Endothelial cell of umbilical vein (primary cell): Measurements from ENCODE around the gene DUSP10. TPM values are rescaled to one million over a fixed set of nuclear protein-coding genes. Genes with fewer than 3 reads are reported as not detected.

ENCODE experiments used
- BruUV-seq: library from RNA; stranded (reverse); fragments of 400-500 nt; replicated peaks from 2 replicates; lab custom pipeline; 2021; lab: Mats Ljungman, UMichigan
- CTCF ChIA-PET: fragments of 300-600, 350-600 bp; sonication (Branson Sonifier 250); formaldehyde crosslinking; loops from one replicate; lab custom pipeline; 2021; ENCODE audit warnings: antibody characterized with exemption, inconsistent platforms; lab: Charles Lee
- POLR2A ChIA-PET: fragments of 300-600, 350-600 bp; sonication (Branson Sonifier 250); formaldehyde crosslinking; loops from one replicate; lab custom pipeline; 2021; ENCODE audit warnings: antibody characterized with exemption, inconsistent platforms; lab: Charles Lee
- DNase-seq: peaks from one replicate; pipeline ENCODE4 v3.0.0-alpha.2; 2011; ENCODE audit warnings: low read depth, low spot score
- FAIRE-seq: peaks from 2 replicates; lab custom pipeline; 2011; peaks lifted over from hg19 to GRCh38; lab: Jason Lieb, UNC
- H2AFZ ChIP-seq: 2 replicates; pipeline ENCODE4 v1.6.0; 2012; ENCODE audit warnings: low read depth, low read length, control low read depth, inconsistent platforms
- H3K27ac ChIP-seq: 2 replicates; pipeline ENCODE4 v1.5.1; 2011; ENCODE audit warnings: low read depth, mild to moderate bottlenecking, control low read depth, low read length, moderate library complexity; ENCODE audit not compliant: insufficient read depth
- H3K27me3 ChIP-seq, 2 experiments: 2 replicates each; pipeline versions ENCODE4 v1.6.0 to v1.6.1; 2011; ENCODE audit warnings: low read length in 2 of 2, mixed read lengths in 1 of 2; ENCODE audit not compliant: control insufficient read depth in 2 of 2, insufficient read depth in 2 of 2
- H3K36me3 ChIP-seq, 2 experiments: 2 replicates in 1 of 2; 3 replicates in 1 of 2; pipeline ENCODE4 v1.5.1; 2011; ENCODE audit warnings: low read length in 2 of 2, mild to moderate bottlenecking in 1 of 2, moderate library complexity in 1 of 2; ENCODE audit not compliant: control insufficient read depth in 2 of 2, insufficient read depth in 2 of 2; ENCODE audit errors: extremely low read depth in 1 of 2
- H3K4me1 ChIP-seq: 3 replicates; pipeline ENCODE4 v1.5.1; 2011; ENCODE audit warnings: mild to moderate bottlenecking, low read length; ENCODE audit not compliant: control insufficient read depth, insufficient read depth; ENCODE audit errors: extremely low read depth
- H3K4me2 ChIP-seq: 2 replicates; pipeline ENCODE4 v1.6.1; 2011; ENCODE audit warnings: low read length, control low read depth, mixed read lengths; ENCODE audit not compliant: insufficient read depth
- H3K4me3 ChIP-seq, 3 experiments: fragments of 200-600 bp in 1 of 3; sonication (generic), shearing (Covaris generic) in 1 of 3; replicated peaks in 1 of 3; 2 replicates each; pipeline ENCODE4 v1.5.1; 2011 to 2016; ENCODE audit warnings: control low read depth in 3 of 3, low read length in 3 of 3, mild to moderate bottlenecking in 2 of 3, inconsistent platforms in 1 of 3, low read depth in 1 of 3, moderate library complexity in 1 of 3; ENCODE audit not compliant: insufficient read depth in 1 of 3
- H3K79me2 ChIP-seq: 2 replicates; pipeline ENCODE4 v1.6.0; 2012; ENCODE audit warnings: low read length, inconsistent platforms; ENCODE audit not compliant: control insufficient read depth, insufficient read depth
- H3K9ac ChIP-seq: replicated peaks from 2 replicates; pipeline ENCODE3; 2011; ENCODE audit warnings: low read length, control low read depth; ENCODE audit not compliant: insufficient read depth; ENCODE audit errors: extremely low read depth
- H3K9me1 ChIP-seq: replicated peaks from 3 replicates; pipeline ENCODE4 v1.6.0; 2011; ENCODE audit warnings: mild to moderate bottlenecking, low read length; ENCODE audit not compliant: control insufficient read depth, insufficient read depth; ENCODE audit errors: extremely low read depth
- H3K9me3 ChIP-seq: replicated peaks from 2 replicates; pipeline ENCODE4 v1.5.1; 2012; ENCODE audit warnings: low read length, inconsistent platforms; ENCODE audit not compliant: control insufficient read depth, insufficient read depth
- H4K20me1 ChIP-seq: replicated peaks from 2 replicates; pipeline ENCODE3; 2011; ENCODE audit warnings: mild to moderate bottlenecking, low read length; ENCODE audit not compliant: control insufficient read depth, insufficient read depth; ENCODE audit errors: extremely low read depth
- EZH2 ChIP-seq: IDR thresholded peaks from 2 replicates; pipeline ENCODE4 v1.6.1; 2012; ENCODE audit warnings: borderline replicate concordance, low read depth, mild to moderate bottlenecking, moderate library complexity, low read length, inconsistent platforms; ENCODE audit not compliant: severe bottlenecking
- FOS ChIP-seq: IDR thresholded peaks from 2 replicates; pipeline ENCODE4 v1.6.1; 2011; ENCODE audit warnings: mild to moderate bottlenecking, low read length, moderate library complexity, borderline replicate concordance; ENCODE audit not compliant: insufficient read depth
- GATA2 ChIP-seq: IDR thresholded peaks from 2 replicates; pipeline ENCODE4 v1.7.0; 2011; ENCODE audit warnings: low read depth, mild to moderate bottlenecking, moderate library complexity, mixed read lengths, low read length; ENCODE audit not compliant: insufficient read length, insufficient read depth
- JUN ChIP-seq: IDR thresholded peaks from 2 replicates; pipeline ENCODE4 v1.6.1; 2011; ENCODE audit warnings: borderline replicate concordance, low read depth; ENCODE audit not compliant: insufficient read length, insufficient read depth
- MYC ChIP-seq: IDR thresholded peaks from one replicate; pipeline ENCODE4 v1.6.1; 2011; ENCODE audit warnings: mild to moderate bottlenecking, low read depth, low read length
- POLR2A ChIP-seq: IDR thresholded peaks from 2 replicates; pipeline ENCODE4 v1.6.1; 2012; ENCODE audit warnings: low read depth, mild to moderate bottlenecking, control low read depth, low read length
- POLR2AphosphoS5 ChIP-seq: IDR thresholded peaks from 2 replicates; pipeline ENCODE4 v1.6.1; 2012; ENCODE audit warnings: low read depth, mild to moderate bottlenecking, control low read depth, low read length, moderate library complexity; ENCODE audit not compliant: insufficient read depth
- dilution Hi-C: fragments of 300-500 bp; cut with MboI; formaldehyde crosslinking; loops from one replicate; pipeline ENCODE4 v1.15.0; 2019; ENCODE audit warnings: low sequenced_read_pairs; ENCODE audit not compliant: extremely low pct_ligation_motif_present
- intact Hi-C: fragments of 100-400 bp; cut with micrococcal nuclease; formaldehyde crosslinking; loops from one replicate; pipeline ENCODE4 v1.10.0; 2022
- polyA plus RNA-seq, 4 experiments: library from polyadenylated mRNA; depleted of rRNA in 3 of 4; stranded (reverse) in 3 of 4; unstranded in 1 of 4; fragments of >200 nt; gene quantifications; 2 replicates each; pipeline versions ENCODE4 v1.2.1 to v1.2.3, GENCODE V29; 2011 to 2012; ENCODE audit warnings: missing spikeins in 1 of 4
- total RNA-seq: library from RNA; stranded (reverse); gene quantifications from 2 replicates; pipeline ENCODE4 v1.2.3, GENCODE V29; 2021
- TF ChIP-seq, protein P1 (sequence below): IDR thresholded peaks from 2 replicates; pipeline ENCODE4 v1.6.1; 2011; ENCODE audit not compliant: insufficient read depth, insufficient read length
- TF ChIP-seq, protein P2 (sequence below), 2 donors: IDR thresholded peaks; 1 replicate in 1 of 2; 2 replicates in 1 of 2; pipeline ENCODE4 v1.5.1; 2011; ENCODE audit warnings: low read length in 2 of 2, mild to moderate bottlenecking in 2 of 2, moderate library complexity in 2 of 2, control low read depth in 1 of 2, inconsistent platforms in 1 of 2, low read depth in 1 of 2; ENCODE audit not compliant: insufficient read depth in 1 of 2; ENCODE audit errors: extremely low read depth in 1 of 2

Gene DUSP10
- total and polyA plus RNA-seq, 2 donors (not counting 3 experiments of a cell fraction or from before 2014, with no cell fraction given) = 1.6 to 1.9 TPM

DNA sequence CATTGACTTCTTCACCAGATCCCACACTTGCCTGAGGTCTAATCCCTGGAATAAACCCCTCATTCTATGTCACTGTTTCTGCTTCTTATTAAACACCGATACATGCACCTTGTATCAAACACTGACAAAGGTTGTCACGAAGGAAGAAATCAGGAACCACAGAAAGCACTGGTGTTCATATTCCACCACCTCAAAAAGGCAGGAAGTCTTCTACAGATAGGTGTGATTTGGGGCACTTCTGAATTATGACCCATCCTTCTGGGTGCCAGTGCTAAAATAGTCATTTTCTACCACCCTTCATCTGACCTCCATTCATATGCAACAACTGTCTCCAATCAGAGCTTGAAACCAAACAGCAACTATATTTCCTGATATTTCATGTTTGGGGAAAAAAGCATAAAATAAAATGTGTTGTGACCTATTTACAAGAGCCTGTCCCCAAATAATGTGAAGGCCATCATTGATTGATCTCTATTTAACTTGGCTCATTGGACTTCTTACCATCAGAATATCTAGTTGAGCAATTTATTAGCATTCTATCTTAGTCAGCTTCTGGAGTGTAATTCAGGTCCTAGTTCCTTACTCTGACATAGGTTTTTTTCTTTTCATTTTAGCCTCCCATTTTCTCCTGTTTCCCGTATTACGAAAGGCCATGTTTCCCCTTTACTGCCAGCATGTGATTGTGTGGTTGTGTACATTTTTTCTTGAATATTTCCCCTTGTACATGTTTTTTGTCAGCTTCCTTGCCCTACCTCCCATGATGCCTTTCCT lies 43.1 kb downstream of the DUSP10 start:
- no peaks in the 10 kb centered on the region for H3K9me3 ChIP-seq
- DNase-seq (no peak), FAIRE-seq (no peak)
- no peaks in the 10 kb centered on the region for H4K20me1 ChIP-seq
- no peak overlapping the region for H3K4me2 ChIP-seq
- H3K9ac ChIP-seq = no peak overlapping the region
- ChIA-PET CTCF (interaction anchor here (1.1 to 1.2 kb wide), 3 partner anchors 8 to 47 kb away, joined by 4 read pairs; no protein-coding TSS in a partner anchor), POLR2A (no interaction called here)
- intact Hi-C loops = no loop called here
- no peaks in the 10 kb centered on the region for H3K4me1 ChIP-seq
- no peak overlapping the region for H3K27ac ChIP-seq
- BruUV-seq = no TSS peak
- H3K4me3 ChIP-seq = no peak overlapping the region
- no peak overlapping the region for H2AFZ ChIP-seq
- no peaks in the 10 kb centered on the region for H3K79me2 ChIP-seq
- no peaks in the 10 kb centered on the region for H3K36me3 ChIP-seq
- no peak for TF ChIP-seq JUN
- TF ChIP-seq, protein P1, sequence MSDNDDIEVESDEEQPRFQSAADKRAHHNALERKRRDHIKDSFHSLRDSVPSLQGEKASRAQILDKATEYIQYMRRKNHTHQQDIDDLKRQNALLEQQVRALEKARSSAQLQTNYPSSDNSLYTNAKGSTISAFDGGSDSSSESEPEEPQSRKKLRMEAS = no peak
- TF ChIP-seq POLR2AphosphoS5 = no peak
- TF ChIP-seq POLR2A = no peak
- TF ChIP-seq FOS = no peak
- no peak for TF ChIP-seq MYC
- no peak for TF ChIP-seq EZH2
- TF ChIP-seq, protein P2, sequence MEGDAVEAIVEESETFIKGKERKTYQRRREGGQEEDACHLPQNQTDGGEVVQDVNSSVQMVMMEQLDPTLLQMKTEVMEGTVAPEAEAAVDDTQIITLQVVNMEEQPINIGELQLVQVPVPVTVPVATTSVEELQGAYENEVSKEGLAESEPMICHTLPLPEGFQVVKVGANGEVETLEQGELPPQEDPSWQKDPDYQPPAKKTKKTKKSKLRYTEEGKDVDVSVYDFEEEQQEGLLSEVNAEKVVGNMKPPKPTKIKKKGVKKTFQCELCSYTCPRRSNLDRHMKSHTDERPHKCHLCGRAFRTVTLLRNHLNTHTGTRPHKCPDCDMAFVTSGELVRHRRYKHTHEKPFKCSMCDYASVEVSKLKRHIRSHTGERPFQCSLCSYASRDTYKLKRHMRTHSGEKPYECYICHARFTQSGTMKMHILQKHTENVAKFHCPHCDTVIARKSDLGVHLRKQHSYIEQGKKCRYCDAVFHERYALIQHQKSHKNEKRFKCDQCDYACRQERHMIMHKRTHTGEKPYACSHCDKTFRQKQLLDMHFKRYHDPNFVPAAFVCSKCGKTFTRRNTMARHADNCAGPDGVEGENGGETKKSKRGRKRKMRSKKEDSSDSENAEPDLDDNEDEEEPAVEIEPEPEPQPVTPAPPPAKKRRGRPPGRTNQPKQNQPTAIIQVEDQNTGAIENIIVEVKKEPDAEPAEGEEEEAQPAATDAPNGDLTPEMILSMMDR (IDR thresholded peaks at IDR 0.05; ENCODE audit: extremely low read depth in 1 of 2, insufficient read depth in 1 of 2, low read depth in 1 of 2, low read length in 2 of 2) = no peak
- no peak for TF ChIP-seq GATA2
- dilution Hi-C loops = no loop called here
- no peaks in the 10 kb centered on the region for H3K9me1 ChIP-seq
- H3K27me3 ChIP-seq = no peaks in the 10 kb centered on the region
